GM19099 (cell line): ENCODE data around the gene ID1.

Source experiments
- POLR2A ChIP-seq: IDR thresholded peaks from 3 replicates; pipeline ENCODE4 v1.6.1; 2011; ENCODE audit warnings: low read depth; ENCODE audit not compliant: insufficient read length; ENCODE audit errors: extremely low read depth

Gene ID1

DNA sequence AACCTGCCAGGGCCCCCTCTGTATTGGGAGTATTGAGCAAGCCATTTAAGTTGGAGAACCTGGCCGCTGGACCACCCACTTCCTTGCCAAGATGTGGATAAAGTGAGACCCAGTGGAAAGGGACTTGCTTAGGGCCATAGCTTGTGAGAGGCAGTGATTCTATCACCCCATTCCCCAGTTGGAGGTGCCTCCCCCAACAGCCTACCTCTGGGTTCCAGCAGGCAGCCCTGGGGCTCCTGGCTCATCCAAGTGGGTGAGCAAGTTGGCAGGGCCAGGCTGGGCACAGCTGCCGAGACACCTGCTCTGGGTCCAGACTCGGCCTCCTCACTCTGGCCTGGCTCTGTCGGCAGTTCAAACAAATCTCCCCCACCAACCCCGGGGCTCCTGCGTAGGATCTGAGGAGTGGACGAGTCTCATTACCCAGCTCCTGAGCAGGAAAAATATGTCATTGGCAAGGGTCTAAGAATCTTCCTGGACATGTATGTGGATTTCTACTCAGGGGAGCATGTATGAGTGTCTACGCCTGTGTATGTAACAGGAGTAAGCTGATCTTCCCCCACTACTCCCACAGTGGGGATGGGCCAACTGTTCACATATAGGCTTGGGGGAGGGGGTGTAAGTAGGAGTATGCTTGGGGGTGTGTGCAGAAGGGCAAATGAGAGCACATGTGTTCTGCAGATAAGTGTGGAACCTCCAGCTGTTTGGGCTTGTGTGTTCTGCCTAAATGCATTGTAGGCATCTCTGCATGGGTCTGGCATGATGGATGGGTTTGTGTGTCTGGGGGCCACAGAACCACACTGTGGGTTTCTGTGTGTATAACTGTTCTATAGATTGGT lies 1.9 kb downstream of the ID1 start:
- TF ChIP-seq POLR2A, result no peak

DNA sequence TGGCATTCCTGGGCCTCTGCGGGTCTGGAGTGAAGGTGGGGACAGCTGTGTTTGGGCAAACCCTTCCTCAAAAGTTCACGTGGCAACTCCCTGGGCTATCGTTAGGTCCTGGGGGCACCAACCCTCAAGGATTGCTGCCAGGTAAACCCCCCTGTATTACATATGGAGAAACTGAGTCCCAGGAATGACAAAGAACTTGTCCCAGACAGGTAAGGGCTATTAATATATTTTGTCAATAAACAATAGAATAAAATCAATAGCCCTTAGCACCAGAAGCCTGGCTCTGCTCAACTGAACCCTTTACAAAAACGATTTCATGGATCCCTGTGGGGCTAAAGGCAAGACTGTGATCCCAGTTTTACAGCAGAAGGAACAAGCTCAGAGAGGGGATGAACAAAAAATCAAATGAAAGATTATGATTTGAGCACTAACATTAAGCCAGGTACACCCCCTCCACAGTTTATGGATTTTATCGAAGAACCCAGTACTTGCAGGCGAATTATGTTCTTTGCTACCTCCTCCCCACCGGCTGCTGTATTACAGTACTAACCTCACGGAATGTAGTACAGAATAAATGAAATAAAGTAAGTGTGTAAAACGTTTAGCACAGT lies 2.7 kb downstream of the ID1 start:
- no peak for TF ChIP-seq POLR2A

DNA sequence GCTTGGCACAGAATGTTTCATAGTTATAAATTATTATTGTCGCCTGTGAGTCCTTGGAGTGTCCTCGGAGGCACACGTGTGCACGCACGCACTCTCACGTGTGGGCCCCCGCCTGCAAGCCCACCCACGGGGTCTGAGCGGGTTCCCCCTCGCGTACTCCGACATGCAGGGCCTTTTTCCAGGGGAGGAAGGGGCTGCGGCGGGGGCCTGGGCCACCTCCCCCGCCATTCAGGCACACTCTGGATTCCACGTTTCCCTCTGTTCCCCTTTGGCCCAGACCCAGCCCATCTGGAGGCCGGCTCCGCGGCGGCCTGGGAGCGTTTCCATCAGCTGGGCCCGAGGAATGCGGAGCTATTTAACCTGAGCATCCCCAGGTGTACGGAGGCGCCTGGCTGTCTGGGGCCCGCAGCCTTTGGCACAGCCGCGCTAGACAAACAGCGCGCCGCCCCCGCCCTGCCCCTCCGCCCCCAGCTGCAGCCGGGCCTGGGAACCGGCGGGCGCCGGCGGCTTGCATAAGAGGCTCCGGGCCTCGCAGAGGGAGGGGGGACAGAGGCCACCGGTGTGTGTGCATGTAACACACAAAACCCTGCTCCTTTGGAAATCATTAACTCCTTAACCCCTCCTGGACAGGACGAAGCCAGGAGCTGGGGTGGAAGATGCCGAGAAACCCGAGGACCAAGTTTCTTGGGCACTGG lies 3.3 kb downstream of the ID1 start:
- TF ChIP-seq POLR2A, result no peak

GRCh38 chr20:31615416-31615815 lies 10.3 kb downstream of the ID1 start:
- no peak for TF ChIP-seq POLR2A

DNA sequence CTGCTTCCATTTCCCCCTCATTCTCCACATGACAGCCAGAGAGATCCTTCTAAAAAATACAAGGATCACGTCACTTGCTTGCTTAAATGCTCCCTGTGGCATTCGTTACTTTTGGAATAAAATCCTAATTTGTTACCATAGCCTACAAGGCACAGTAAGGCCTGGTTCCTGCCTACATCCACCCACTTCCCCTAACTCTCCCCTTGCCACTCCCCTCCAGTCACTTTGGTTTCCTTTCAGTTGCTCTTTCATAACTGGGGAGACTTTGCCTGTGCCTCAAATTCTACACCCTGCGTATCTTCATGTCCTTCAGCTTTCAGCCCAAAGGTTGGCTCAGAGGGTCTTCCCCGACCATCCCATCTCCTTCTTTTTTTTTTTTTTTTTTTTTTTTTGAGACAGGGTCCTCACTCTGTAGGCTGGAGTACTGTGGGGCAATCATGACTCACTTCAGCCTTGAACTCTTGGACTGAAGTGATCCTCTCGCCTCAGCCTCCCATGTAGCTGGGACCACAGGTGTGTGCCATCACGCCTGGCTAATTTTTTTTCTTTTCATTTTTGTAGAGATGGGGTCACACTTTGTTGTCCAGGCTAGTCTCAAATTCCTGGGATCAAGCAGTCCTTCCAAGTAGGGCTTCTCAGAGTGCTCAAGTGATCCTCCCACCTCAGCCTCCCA lies 12.5 kb downstream of the ID1 start:
- no peak for TF ChIP-seq POLR2A

GRCh38 chr20:31620246-31620645 lies 15.2 kb downstream of the ID1 start:
- no peak for TF ChIP-seq POLR2A

DNA sequence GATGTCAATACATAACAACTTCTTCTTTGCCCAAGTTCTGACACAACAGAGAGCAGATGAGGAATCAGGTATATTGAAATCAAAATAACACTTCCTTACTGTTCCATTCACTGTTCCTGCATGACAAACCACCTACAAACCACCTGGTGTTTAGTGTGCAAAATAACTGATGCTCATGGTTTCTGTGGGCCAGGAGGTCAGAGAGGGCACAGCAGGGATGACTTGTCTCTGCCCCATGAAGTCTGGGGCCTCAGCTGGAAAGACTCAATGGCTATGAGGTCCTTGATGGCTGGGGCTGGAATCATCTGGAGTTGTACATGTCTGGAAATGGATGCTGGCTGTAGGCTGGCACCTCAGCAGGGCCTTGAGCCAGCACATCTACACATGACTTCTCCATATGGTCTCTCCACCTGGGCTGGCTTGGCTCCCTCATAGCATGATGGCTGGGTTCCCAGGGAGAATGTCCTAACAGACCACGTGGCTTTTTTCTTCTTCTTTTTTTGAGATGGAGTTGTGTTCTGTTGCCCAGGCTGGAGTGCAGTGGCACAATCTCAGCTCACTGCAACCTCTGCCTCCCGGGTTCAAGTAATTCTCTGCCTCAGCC lies 25.2 kb downstream of the ID1 start:
- no peak for TF ChIP-seq POLR2A

- no peak for TF ChIP-seq POLR2A
Observed at GRCh38 chr20:31632548-31633338, 27.7 kb downstream of the ID1 start.

DNA sequence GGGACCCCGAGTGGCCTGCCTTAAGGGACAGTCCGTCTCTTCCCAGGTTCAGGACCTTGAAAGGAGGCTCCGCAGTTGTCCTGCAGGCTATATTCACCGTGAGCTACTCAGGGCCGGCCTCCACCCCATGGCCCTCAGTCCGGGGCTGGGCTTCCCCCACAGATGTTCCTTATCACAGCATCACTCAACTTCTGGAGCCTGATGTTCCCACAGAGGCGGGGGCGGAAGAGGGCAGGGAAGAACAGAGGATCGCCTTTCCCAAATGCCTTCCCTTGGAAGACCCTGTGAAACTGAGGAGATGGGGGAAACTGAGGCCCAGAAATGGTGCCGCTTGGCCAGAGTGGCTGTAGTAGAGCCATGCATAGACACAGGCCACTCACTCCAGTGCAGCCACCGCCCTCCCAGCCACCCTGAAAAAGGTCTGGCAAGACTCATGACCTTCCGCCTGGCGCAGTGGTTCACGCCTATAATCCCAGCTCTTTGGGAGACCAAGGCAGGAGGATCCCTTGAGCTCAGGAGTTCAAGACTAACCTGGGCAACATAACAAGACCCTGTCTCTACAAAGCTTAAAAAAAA lies 28.3 kb downstream of the ID1 start:
- TF ChIP-seq POLR2A, result no peak

DNA sequence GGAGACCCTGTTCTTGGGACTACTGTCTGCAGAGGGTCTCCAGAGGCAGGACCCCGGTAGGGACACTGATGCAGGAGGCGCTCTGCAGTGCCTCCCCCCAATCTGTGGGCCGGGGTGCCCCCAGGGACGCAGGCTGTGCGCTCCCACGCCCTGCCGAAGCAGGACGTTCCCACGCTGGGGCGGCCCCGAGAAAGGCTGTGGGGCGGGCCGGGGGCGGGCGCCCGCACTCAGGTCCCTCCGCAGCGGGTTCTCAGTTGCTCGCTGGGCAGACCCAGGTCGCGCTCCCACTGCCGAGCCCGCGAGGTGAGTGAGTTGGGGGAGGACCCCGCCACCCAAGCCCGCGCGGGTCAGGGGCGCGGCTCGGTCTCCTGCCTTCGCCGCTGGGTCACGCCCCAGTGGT lies 32.6 kb downstream of the ID1 start, which contains the start of gene COX4I2:
Gene COX4I2 (plus strand): TSS at position 253 of the 400 bp plus-strand sequence. CDS start 1,106 bp downstream, outside the sequence.
- TF ChIP-seq POLR2A, result no peak

- no peak for TF ChIP-seq POLR2A
Observed at GRCh38 chr20:31638317-31638716, 33.2 kb downstream of the ID1 start.

DNA sequence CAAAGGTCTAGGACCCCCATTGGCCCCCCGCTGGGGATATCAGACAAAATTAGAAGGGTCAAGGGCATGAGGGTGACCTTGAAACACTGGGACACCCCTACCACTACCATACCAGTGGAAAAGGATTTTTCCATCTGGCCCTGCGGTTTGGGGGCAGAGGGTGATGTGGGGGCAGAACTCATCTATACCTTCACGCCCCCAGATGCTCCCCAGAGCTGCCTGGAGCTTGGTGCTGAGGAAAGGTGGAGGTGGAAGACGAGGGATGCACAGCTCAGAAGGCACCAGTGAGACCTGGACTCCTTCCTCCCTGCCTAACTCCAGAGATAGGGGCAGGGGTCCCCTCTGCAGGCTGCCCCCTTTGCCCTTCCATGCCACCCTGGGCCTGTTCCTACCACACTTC lies 33.7 kb downstream of the ID1 start:
- no peak for TF ChIP-seq POLR2A

DNA sequence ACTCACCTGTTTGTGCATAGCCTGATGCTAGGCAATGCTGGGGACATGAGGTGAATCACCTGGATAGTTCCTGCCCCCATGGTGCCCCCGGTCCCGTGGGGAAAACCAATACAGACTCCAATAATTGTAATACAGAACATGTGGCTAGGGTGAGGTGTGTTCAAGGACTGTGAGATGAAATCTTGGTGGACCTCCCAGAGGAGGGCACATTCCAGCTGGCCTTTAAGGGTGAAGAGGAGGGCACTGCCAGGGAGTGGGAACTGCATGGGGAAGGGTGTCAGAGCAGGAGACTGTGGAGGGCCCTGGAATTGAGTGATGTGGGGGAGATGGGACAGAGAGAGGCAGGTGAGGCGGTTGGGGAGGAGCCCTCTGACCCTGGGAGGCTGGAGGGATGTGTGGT lies 35.2 kb downstream of the ID1 start:
- TF ChIP-seq POLR2A, result no peak

- no peak for TF ChIP-seq POLR2A
Observed at GRCh38 chr20:31641391-31641790, 36.3 kb downstream of the ID1 start.
